HL-60 (cell line): ENCODE measurements around the gene CRABP2.
A peak's percentile ranks its signal among the peaks of the same experiment; 100 is the strongest.

Source experiments
- DNase-seq, 2 experiments: peaks; one replicate each; pipeline ENCODE4 v3.0.0-alpha.2; 2010 to 2020; ENCODE audit warnings: low read depth in 1 of 2, low spot score in 1 of 2
- H3K27ac ChIP-seq: fragments of 250-450 bp; sonication (Bioruptor Pico); replicated peaks from 2 replicates; pipeline ENCODE4 v1.5.1; 2020; ENCODE audit warnings: mild to moderate bottlenecking, moderate library complexity
- H3K27me3 ChIP-seq: fragments of 250-450 bp; sonication (Bioruptor Pico); 2 replicates; pipeline ENCODE4 v1.5.1; 2021; ENCODE audit warnings: mild to moderate bottlenecking, moderate library complexity; ENCODE audit not compliant: insufficient read depth, poor library complexity, severe bottlenecking
- H3K4me3 ChIP-seq: replicated peaks from 2 replicates; pipeline ENCODE4 v1.5.1; 2011; ENCODE audit warnings: mild to moderate bottlenecking, control low read depth, low read length; ENCODE audit not compliant: insufficient read depth
- CTCF ChIP-seq: IDR thresholded peaks from one replicate; pipeline ENCODE4 v1.5.1; 2011; ENCODE audit warnings: low read length, control low read depth, inconsistent platforms; ENCODE audit not compliant: insufficient read depth
- GABPA ChIP-seq: IDR thresholded peaks from 2 replicates; pipeline ENCODE4 v1.6.1; 2012; ENCODE audit warnings: low read depth
- POLR2AphosphoS5 ChIP-seq: IDR thresholded peaks from 2 replicates; pipeline ENCODE4 v1.6.1; 2012; ENCODE audit warnings: low read depth
- REST ChIP-seq: IDR thresholded peaks from 2 replicates; pipeline ENCODE4 v1.6.1; 2012; ENCODE audit warnings: low read depth; ENCODE audit not compliant: insufficient replicate concordance
- SPI1 ChIP-seq: IDR thresholded peaks from 2 replicates; pipeline ENCODE4 v1.6.1; 2012; ENCODE audit warnings: low read depth, mild to moderate bottlenecking, borderline replicate concordance

Gene CRABP2

GRCh38 chr1:156682166-156682890 lies 23.1 kb downstream of the CRABP2 start:
- no peak for DNase-seq
- Histone ChIP-seq H3K27ac (no peak overlapping the region), H3K4me3 (no peak overlapping the region), H3K27me3 (peaks cover 72% of the 10 kb centered on the region)
- TF ChIP-seq POLR2AphosphoS5 (no peak), CTCF (no peak), REST (no peak), GABPA (no peak), SPI1 (no peak)

GRCh38 chr1:156681196-156681960 lies 24.0 kb downstream of the CRABP2 start:
- no peak for DNase-seq
- TF ChIP-seq GABPA (no peak), POLR2AphosphoS5 (no peak), REST (no peak), CTCF (no peak), SPI1 (no peak)
- H3K4me3 ChIP-seq, result no peak overlapping the region
- H3K27me3 ChIP-seq, result peaks cover 73% of the 10 kb centered on the region
- H3K27ac ChIP-seq, result no peak overlapping the region

GRCh38 chr1:156680056-156680455 lies 25.3 kb downstream of the CRABP2 start:
- no peak overlapping the region for H3K4me3 ChIP-seq
- peaks cover 72% of the 10 kb centered on the region for H3K27me3 ChIP-seq

More at GRCh38 chr1:156680056-156680455, 25.3 kb downstream of the CRABP2 start:
- H3K27ac ChIP-seq, result no peak overlapping the region
- DNase-seq, result no peak
- TF ChIP-seq REST, result peak; percentile 77
- TF ChIP-seq GABPA, result no peak
- no peak for TF ChIP-seq POLR2AphosphoS5
- no peak for TF ChIP-seq SPI1
- TF ChIP-seq CTCF, result no peak
